Measurements from ENCODE around the gene ARHGEF10L. TPM values are rescaled to one million over a fixed set of nuclear protein-coding genes. Genes with fewer than 3 reads are reported as not detected.

Gene ARHGEF10L
- total RNA-seq, 1 donor from 2014 or later = 24.0 TPM

DNA sequence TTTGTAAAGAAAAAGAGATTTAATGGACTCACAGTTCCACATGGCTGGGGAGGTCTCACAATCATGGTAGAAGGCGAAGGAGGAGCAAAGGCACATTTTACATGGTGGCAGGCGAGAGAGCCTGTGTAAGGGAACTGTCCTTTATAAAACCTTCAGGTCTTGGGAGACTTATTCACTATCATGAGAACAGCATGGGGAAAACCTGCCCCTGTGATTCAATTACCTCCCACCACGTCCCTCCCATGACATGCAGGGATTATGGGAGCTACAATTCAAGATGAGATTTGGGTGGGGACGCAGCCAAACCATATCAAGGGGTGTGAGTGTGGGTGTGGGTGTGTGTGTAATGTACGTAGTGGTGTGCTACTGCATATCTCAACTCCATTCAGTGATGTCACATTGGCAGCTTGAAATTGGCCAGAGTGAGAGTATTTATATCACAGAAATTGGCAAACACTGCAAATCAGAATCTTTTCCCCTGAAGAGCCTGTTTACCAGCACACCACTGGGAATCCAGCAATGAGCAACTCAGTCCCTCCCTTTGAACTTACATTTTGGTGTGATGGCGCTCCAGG is 5.4 kb downstream of the ARHGEF10L start:
- Mint-ChIP-seq H3K36me3 (ENCODE audit: unreplicated experiment) (no peaks in the 10 kb centered on the region), H3K9me3 (ENCODE audit: unreplicated experiment) (no peaks in the 10 kb centered on the region), H3K4me1 (ENCODE audit: unreplicated experiment) (peaks cover 35% of the 10 kb centered on the region), H3K27me3 (ENCODE audit: unreplicated experiment) (no peaks in the 10 kb centered on the region), H3K4me3 (ENCODE audit: unreplicated experiment) (no peak overlapping the region), H3K27ac (ENCODE audit: unreplicated experiment) (peak overlapping the region; percentile 38)
- no peak for DNase-seq (ENCODE audit: extremely low spot score, unreplicated experiment)
- TF ChIP-seq, protein P1, sequence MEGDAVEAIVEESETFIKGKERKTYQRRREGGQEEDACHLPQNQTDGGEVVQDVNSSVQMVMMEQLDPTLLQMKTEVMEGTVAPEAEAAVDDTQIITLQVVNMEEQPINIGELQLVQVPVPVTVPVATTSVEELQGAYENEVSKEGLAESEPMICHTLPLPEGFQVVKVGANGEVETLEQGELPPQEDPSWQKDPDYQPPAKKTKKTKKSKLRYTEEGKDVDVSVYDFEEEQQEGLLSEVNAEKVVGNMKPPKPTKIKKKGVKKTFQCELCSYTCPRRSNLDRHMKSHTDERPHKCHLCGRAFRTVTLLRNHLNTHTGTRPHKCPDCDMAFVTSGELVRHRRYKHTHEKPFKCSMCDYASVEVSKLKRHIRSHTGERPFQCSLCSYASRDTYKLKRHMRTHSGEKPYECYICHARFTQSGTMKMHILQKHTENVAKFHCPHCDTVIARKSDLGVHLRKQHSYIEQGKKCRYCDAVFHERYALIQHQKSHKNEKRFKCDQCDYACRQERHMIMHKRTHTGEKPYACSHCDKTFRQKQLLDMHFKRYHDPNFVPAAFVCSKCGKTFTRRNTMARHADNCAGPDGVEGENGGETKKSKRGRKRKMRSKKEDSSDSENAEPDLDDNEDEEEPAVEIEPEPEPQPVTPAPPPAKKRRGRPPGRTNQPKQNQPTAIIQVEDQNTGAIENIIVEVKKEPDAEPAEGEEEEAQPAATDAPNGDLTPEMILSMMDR (IDR thresholded peaks at IDR 0.05) = no peak

DNA sequence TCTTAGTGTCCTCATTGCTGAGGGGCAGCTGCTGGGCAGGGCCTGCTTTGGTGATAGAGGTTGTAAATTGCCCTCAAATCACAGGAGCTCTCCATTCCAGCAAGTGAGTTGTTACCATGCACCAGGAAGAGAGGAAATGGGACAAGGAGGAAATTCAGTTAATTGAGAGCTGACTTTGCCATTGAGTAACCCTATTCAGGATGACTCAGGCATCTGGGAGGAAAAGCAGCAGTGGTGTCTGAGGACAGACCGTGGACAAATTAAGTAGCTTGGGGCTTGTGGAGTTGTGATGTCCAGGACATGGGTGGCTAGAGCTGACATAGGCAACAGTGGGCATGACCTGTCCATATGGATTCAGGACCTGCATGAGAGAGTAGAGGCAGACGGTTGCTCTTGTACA is 5.9 kb downstream of the ARHGEF10L start:
- H3K27ac Mint-ChIP-seq (ENCODE audit: unreplicated experiment) = peak overlapping the region; percentile 38
- no peak for DNase-seq (ENCODE audit: extremely low spot score, unreplicated experiment)
- peaks cover 38% of the 10 kb centered on the region for H3K4me1 Mint-ChIP-seq (ENCODE audit: unreplicated experiment)
- no peaks in the 10 kb centered on the region for H3K36me3 Mint-ChIP-seq (ENCODE audit: unreplicated experiment)
- no peaks in the 10 kb centered on the region for H3K27me3 Mint-ChIP-seq (ENCODE audit: unreplicated experiment)
- H3K4me3 Mint-ChIP-seq (ENCODE audit: unreplicated experiment) = no peak overlapping the region
- TF ChIP-seq, protein P1 (IDR thresholded peaks at IDR 0.05) = no peak
- no peaks in the 10 kb centered on the region for H3K9me3 Mint-ChIP-seq (ENCODE audit: unreplicated experiment)

- TF ChIP-seq, protein P1 (IDR thresholded peaks at IDR 0.05) = no peak
- H3K9me3 Mint-ChIP-seq (ENCODE audit: unreplicated experiment) = no peaks in the 10 kb centered on the region
- H3K4me1 Mint-ChIP-seq (ENCODE audit: unreplicated experiment) = peaks cover 44% of the 10 kb centered on the region
- no peak overlapping the region for H3K4me3 Mint-ChIP-seq (ENCODE audit: unreplicated experiment)
- no peaks in the 10 kb centered on the region for H3K27me3 Mint-ChIP-seq (ENCODE audit: unreplicated experiment)
- H3K36me3 Mint-ChIP-seq (ENCODE audit: unreplicated experiment) = no peaks in the 10 kb centered on the region
- no peak for DNase-seq (ENCODE audit: extremely low spot score, unreplicated experiment)
- no peak overlapping the region for H3K27ac Mint-ChIP-seq (ENCODE audit: unreplicated experiment)
These were observed 7.6 kb downstream of the ARHGEF10L start for GRCh38 chr1:17546946-17547670.

GRCh38 chr1:17549384-17549783 is 9.9 kb downstream of the ARHGEF10L start:
- no peaks in the 10 kb centered on the region for H3K27me3 Mint-ChIP-seq (ENCODE audit: unreplicated experiment)
- no peaks in the 10 kb centered on the region for H3K36me3 Mint-ChIP-seq (ENCODE audit: unreplicated experiment)
- H3K27ac Mint-ChIP-seq (ENCODE audit: unreplicated experiment) = no peak overlapping the region
- H3K4me1 Mint-ChIP-seq (ENCODE audit: unreplicated experiment) = peaks cover 65% of the 10 kb centered on the region
- DNase-seq (ENCODE audit: extremely low spot score, unreplicated experiment) = no peak
- no peak overlapping the region for H3K4me3 Mint-ChIP-seq (ENCODE audit: unreplicated experiment)
- TF ChIP-seq, protein P1 (IDR thresholded peaks at IDR 0.05) = no peak
- no peaks in the 10 kb centered on the region for H3K9me3 Mint-ChIP-seq (ENCODE audit: unreplicated experiment)

GRCh38 chr1:17550729-17551584 is 11.5 kb downstream of the ARHGEF10L start:
- Mint-ChIP-seq H3K27me3 (ENCODE audit: unreplicated experiment) (no peaks in the 10 kb centered on the region), H3K36me3 (ENCODE audit: unreplicated experiment) (no peaks in the 10 kb centered on the region), H3K4me3 (ENCODE audit: unreplicated experiment) (no peak overlapping the region), H3K27ac (ENCODE audit: unreplicated experiment) (peak overlapping the region; percentile 74), H3K4me1 (ENCODE audit: unreplicated experiment) (peaks cover 59% of the 10 kb centered on the region), H3K9me3 (ENCODE audit: unreplicated experiment) (no peaks in the 10 kb centered on the region)
- TF ChIP-seq, protein P1 (IDR thresholded peaks at IDR 0.05) = no peak
- DNase-seq (ENCODE audit: extremely low spot score, unreplicated experiment) = no peak

Measured in osteocyte (in vitro differentiated cells).